Kidney glomerular epithelial cell (primary cell): ENCODE measurements around the gene CST8.
"Not testable (repeated sequence)": the region's sequence is repeated elsewhere in the genome, so short reads cannot be mapped to it uniquely, and the experiment has no call there.

Experiments
- DNase-seq: peaks from one replicate; lab custom pipeline; 2025; lab: John Stamatoyannopoulos, UW

Gene CST8

GRCh38 chr20:23490817-23491216 lies at the start of gene CST8:
Gene CST8, plus strand, starts transcription at chr20:23491117. Its CDS starts 551 bp downstream, at chr20:23491668.
- DNase-seq, result no peak

GRCh38 chr20:23441850-23442313 lies 49.0 kb upstream of the CST8 start:
- DNase-seq, result peak; percentile 64

- no peak for DNase-seq
Observed at GRCh38 chr20:23442436-23442835, 48.5 kb upstream of the CST8 start.

- no peak for DNase-seq
Observed at GRCh38 chr20:23444859-23445258, 46.1 kb upstream of the CST8 start.

- DNase-seq, result peak; percentile 29
Observed at GRCh38 chr20:23445596-23446217, 45.2 kb upstream of the CST8 start.

- peak; percentile 57 for DNase-seq
Observed at GRCh38 chr20:23446505-23446904, 44.4 kb upstream of the CST8 start.

GRCh38 chr20:23448167-23448566 lies 42.8 kb upstream of the CST8 start:
- DNase-seq, result no peak

GRCh38 chr20:23449421-23449820 lies 41.5 kb upstream of the CST8 start:
- no peak for DNase-seq

- DNase-seq, result no peak
Observed at GRCh38 chr20:23450877-23451276, 40.0 kb upstream of the CST8 start.

- no peak for DNase-seq
Observed at GRCh38 chr20:23451956-23452487, 38.9 kb upstream of the CST8 start.

- DNase-seq, result no peak
Observed at GRCh38 chr20:23452776-23453175, 38.1 kb upstream of the CST8 start, which contains the start of gene CST11. Gene CST11, minus strand, starts transcription at chr20:23452876. Its CDS starts 65 bp downstream, at chr20:23452811.

- no peak for DNase-seq
Observed at GRCh38 chr20:23453549-23454543, 37.1 kb upstream of the CST8 start.

- no peak for DNase-seq
Observed at GRCh38 chr20:23454816-23455215, 36.1 kb upstream of the CST8 start.

GRCh38 chr20:23455639-23456038 lies 35.3 kb upstream of the CST8 start:
- no peak for DNase-seq

GRCh38 chr20:23456409-23456808 lies 34.5 kb upstream of the CST8 start:
- DNase-seq, result no peak

- no peak for DNase-seq
Observed at GRCh38 chr20:23456873-23457272, 34.0 kb upstream of the CST8 start.

- DNase-seq, result no peak
Observed at GRCh38 chr20:23459461-23460150, 31.3 kb upstream of the CST8 start.

GRCh38 chr20:23461180-23461579 lies 29.7 kb upstream of the CST8 start:
- no peak for DNase-seq

GRCh38 chr20:23466961-23467360 lies 24.0 kb upstream of the CST8 start:
- DNase-seq, result not testable (repeated sequence)

- DNase-seq, result not testable (repeated sequence)
Observed at GRCh38 chr20:23472306-23472705, 18.6 kb upstream of the CST8 start.

GRCh38 chr20:23473293-23473692 lies 17.6 kb upstream of the CST8 start:
- DNase-seq, result not testable (repeated sequence)

- DNase-seq, result no peak
Observed at GRCh38 chr20:23475395-23475794, 15.5 kb upstream of the CST8 start.
